HL-60/S4 (cell line): ENCODE measurements around the gene FNDC3B.

Experiments
- in situ Hi-C: fragments of 300-500 bp; cut with MboI; formaldehyde crosslinking; loops from 2 replicates; pipeline ENCODE4 v1.14.3; 2022; ENCODE audit warnings: low sequenced_read_pairs

The FNDC3B gene

DNA sequence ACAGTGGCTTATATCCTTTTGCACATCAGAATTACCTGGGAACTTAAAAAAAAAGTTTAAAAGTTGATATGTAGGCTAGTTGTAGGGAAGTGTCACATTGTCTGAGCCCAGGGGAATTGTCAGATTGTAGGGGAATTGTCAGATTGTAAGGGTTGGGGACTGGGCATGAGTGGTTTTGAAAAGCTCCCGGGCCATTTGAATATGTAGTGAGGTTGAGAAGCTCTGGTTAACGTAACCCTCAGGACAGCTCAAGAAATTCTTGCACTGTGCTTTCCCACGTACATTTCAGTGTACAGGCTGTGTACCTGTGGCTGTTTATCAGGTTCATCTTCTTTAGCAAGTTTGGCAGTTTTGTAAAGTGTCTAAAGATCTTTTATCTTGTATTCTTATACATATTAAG, 107.0 kb downstream of the FNDC3B start:
- in situ Hi-C loops, result no loop called here

DNA sequence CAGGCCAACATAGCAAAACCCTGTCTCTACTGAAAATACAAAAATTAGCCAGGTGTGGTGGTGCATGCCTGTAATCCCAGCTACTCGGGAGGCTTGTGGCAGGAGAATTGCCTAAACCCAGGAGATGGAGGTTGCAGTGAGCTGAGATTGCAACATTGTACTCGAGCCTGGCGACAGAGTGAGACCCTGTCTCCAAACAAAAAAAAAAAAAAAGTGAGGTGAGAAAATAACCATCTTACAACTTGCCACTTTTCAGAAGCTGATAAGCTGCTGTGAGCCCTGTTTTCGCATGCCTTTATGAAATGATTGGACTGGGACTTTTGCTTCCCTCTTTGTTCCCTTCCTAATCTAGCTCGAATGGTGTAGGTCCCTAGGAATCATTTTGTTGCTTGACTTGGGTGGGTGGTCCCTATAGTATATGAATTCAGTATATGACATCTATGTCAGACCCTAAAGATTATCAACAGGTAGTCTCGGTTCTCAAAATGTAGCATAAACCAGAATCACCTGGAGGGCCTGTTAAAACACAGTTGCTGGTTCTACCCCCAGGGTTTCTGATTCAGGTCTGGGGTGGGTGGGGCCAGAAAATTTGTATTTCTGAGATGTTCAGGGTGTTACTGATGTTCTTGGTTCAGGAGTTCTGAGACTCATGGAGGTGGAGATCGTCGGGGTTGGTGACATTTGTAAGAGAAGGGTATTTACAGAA, 107.9 kb downstream of the FNDC3B start:
- in situ Hi-C loops, result no loop called here

DNA sequence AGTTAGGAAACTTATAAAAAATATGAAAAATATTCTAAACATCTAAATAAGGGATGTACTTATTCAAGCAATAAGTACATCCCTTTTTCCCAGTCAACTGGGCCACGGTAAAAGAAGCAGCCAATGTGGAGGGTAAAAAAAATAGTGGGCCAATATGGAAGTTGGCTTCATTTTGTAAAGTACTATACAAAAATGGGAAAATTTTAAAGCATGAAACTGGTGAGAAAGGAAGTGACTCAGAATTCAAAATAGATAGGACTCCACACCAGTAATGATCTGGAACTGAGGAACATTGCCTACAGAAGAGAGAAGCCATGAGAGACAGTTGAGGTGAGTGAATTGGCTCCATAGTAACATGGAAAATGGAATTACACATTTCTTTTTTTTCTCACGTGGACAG, 108.9 kb downstream of the FNDC3B start:
- in situ Hi-C loops, result no loop called here

DNA sequence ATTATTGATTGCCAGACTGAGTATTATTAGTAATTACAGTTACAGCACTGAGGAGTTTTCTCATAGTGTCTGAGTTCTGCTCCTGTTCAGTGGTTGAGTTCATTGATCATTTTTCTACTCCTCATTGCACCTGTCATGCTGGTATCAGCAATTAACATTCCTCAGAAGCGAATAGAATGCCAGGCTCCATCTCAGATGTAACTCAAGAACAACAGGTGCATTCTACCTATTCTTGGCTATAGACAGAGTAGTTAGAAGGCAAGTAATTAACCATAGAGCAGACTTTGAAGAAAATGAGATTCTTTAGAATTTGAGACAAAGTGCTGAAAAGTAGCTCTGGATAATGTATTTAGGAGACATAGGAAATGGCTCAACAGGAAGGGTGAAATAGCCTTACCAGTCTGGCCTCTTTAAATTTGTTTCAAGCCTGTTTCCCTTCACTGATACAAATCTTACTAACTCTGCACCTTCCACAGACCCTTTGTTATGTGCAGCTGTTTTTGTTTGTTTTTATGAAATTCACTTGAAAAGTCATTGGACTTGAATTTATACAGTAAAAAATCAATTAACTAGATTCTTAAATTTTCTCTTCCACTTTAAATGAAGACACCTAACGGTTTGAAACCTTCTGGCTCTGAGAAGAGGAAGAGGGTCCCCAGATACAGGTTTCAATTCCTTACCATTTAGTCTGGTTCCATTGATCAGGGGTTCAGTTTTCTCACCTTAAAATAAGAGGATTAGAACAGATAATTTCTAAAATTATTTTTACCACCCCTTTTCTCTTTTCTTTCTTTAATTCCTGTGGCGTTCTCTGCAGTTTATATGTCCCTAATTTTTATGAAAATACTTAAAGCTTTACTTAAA, 109.6 kb downstream of the FNDC3B start:
- in situ Hi-C loops, result no loop called here

DNA sequence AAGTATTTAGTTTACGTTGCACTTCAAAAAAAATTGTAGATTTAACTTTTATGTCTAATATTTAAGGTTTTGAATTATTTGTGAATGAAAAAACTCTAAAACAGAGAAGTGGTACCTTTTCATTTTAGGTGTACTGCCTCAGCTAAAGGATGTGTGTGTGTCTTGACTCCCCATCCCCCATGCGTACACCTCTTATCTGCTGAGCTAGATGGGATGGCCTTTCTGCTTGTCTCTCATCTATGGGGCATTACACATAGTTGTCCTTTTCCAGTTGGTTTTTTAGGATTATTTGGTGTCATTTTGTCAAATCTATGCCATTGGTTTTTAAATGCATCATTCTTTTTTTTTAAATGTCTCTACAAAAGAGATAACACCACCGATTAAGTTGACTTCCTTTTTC, 110.9 kb downstream of the FNDC3B start:
- in situ Hi-C loops, result no loop called here

DNA sequence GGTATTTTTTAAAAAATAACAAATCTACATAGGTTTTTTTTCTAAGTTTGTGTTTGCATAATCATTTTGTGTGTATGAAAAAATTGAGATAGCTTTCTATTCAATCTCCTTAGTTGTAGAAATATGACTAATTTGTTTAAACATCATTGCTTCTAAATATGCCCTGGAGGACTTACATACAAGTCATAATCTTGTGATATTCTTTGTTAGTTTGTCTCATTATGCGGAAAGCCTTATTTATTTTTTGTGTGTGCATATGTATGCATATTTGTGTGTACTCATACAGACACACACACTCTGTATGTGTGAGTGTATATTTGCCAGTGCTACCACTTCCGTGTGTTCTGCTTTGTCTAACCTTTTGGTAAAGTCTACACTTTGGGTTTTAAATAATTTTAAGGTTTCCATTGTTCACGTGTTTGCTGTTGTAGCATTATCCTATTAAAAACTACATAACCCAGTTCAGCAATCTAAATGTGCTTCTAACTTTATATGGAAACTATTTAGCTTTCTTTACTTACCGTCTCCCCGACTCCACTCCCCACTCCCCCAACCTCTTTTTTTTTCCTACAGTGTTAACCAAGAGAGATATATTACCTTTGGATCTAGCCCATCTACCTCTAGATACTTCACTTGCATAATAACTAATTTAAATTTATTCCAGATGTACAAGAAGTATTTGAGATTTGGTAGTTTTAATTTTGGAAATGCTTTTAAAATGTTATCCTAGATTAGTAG, 111.7 kb downstream of the FNDC3B start:
- in situ Hi-C loops, result no loop called here

DNA sequence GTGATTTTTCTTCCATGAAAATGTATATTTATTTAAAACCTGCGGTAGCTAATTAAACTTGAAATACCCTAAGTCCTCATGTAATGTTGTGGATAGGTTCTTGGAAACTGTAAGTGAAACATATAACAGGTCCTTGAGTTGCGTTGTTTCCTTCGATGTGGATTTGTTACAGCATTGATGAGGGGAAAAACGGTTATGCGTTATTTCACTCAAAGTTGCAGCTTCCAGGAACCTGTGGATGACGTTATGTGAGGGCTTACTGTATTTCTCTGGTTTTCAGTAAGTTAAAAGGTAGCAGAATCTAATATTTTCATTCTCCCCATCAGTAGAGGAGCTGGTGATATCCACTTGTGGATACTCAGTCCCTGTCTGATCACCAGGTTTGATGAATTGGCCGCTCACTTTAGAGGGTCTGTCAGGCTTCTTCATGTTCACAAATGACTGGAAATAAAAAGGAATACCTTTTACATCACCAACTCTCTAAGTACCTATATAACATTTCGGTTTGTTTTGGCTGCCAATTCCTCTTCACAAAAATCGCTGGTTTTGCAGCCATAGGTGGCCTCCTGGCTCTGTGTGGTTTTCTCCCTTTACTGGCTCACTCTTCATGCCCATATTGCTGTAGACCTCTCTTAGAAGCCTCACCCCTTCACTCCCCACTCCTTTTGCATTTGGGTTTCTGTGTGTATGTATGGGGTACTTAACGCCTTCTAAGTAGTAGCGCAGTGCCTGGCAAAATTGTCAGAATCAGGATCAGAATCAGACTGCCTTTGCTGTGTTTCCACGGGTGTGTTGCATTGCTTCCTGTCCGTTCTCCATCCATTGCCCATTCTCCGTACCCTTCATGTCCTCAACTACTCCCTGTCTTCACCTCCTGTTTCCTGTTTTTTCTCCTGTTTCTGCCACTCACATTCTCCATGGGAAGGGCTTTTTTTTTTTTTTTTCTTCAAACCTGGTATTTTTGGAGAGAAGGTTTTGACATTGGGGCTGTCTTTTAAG, 112.6 kb downstream of the FNDC3B start:
- in situ Hi-C loops, result no loop called here

DNA sequence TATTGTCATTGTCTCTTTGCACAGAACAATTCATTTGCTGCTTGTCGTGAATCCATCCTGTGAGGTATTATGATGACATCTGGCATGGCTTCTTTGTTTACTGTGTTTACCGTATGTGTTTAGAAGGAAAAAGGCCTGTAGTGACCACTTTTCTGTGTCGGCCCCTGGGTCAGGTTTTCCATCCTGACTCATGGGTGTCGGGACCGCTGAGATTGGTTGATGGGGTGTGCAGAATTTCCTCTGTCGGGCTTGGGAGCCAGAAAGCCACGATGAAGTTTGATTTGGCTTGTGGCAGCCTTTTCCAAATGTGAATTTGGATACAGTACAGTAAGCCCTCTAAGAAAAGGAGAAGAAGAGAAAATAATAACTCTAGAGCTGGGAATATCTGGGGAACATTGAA, 113.5 kb downstream of the FNDC3B start:
- in situ Hi-C loops, result no loop called here

DNA sequence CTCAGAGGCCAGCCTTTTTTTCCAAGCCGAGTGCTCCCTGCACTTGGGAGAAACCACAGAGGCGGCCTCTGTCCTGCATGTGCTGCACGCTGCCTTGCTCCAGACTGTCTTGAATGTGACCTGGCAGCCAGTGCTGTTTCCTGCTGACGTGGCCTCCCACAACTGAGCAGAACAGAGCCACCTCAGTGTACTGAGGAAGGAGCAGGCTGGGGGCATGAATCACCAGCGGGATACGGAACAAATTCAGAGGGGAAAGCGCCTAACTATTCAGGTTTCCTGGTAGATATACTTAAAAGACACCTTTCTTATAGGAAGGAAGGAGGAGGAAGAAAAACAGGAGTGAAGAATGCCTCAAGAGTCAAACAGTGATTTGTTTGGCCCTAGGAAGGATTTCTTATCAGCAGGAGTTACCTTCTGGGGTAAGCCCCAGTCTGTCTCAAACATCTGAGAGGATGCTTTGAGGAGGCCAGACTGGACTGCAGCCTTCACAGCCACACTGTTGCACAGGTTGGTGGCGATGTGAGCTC, 114.0 kb downstream of the FNDC3B start:
- in situ Hi-C loops, result no loop called here

DNA sequence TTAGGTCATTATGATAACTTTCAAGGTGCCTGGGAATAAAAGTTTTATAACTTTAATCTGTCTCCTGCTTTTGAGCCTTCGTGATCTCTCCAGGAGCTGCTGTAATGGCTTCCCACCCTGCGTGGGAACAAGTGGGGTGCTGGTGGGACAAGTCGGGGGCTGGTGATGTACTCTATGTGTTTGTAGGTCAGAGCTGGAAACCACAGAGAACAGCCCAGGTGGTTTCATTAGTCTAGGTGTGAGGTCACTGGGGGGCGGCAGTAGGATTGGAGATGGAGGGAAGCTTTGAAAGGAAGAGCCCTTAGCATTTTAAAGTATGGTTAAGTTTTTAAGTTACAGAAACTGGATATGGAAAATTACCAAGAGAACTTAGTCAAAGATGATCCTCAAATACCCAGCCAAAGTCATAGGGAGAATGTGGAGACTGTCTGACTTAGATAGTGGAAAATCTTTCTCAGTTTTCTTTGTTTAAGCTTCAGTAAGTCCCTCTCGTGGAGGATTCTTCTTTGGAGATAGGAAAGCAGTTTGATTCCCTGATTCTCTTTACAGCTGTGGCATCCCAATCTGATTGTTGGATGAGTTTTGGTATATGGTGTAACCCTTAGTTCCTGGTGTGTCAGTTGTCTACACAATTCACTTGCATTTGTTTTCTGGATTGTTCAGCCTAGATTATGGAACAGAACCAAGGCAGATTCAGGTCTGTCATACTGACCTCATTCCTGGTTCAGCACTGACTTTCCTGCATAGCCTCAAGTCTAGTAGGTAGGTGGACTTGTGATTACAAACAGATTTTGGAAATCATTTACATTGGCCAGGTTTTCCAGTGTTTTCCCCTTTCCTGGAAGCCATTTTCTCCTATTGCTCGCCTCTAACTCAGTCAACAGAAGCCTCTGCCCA, 115.6 kb downstream of the FNDC3B start:
- in situ Hi-C loops, result no loop called here

DNA sequence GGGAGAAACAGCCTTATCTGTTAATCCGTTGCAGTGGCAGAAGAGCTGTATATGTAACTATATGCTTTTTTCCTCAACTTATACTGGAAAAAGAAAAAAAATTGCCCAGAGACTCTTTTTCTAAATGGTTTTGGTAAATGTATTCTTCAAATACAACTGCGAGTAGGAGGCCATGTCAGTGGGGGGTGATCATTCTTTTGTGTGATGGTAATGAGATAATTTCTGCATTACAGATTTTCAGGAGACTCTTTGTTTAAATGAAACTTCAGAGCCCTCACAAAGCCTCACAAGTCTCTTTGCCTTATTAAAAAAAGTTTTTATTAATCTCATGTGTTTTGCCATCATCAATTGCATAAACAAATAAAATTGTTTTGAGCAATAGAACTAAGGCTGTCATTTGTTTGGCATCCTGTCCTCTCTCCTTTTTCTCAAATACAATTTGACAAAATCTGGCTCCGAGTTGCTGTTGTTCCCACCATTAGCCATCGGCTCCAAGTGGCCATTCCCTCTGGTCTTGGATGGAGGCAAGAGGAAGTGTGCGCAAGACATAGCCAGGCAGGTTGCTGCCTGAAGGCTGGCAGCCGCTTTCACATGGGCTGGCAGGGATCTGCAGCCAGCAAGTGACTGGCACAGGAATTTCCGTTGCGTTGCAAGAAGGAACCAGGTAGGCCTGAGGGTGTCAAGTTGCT, 116.7 kb downstream of the FNDC3B start:
- in situ Hi-C loops, result no loop called here

DNA sequence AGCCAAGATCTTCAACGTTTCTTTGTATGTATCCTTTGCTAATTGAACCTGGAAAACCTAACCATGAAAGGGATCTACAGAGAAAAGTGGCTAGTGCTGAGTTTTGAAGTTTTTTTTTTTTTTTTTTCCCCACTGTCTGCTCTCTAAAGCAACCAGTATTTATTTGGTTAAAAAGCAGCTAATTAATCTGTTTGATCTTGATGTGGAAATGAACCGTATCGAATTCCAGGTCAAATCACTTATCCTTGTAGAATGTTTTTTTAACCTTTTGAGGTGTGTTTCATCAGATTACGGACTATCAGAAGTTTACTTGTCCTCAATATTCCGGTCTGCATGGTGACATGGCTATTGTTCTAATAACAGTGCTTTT, 117.2 kb downstream of the FNDC3B start:
- in situ Hi-C loops, result no loop called here

DNA sequence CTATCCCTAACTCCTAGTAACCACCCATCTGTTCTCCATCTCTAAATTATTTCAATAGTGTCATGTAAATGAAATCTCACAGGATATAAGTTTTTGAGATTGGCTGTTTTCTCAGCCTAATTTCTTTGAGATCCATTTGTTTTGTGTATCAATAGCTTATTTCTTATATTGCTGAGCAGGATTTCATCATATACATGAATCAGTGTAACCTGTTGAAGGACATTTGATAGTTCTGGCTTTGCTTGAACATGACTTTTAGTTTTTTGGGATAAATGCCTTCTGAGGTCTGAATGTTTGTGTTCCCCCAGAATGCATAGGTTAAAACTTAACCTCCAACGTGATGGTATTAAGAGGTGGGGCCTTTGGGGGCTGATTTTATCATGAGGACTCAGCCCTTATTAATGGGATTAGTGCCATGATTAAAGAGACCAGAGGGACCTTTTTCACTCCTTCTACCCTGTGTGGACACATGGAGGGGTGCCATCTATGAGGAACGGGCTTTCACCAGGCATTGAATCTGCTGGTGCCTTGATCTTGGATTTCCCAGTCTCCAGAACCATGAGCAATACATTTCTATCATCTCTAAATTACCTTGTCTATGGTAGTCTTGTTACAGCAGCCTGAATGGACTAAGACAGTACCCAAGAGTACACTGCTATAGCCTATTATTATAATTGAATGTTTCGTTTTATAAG, 118.3 kb downstream of the FNDC3B start:
- in situ Hi-C loops, result no loop called here

DNA sequence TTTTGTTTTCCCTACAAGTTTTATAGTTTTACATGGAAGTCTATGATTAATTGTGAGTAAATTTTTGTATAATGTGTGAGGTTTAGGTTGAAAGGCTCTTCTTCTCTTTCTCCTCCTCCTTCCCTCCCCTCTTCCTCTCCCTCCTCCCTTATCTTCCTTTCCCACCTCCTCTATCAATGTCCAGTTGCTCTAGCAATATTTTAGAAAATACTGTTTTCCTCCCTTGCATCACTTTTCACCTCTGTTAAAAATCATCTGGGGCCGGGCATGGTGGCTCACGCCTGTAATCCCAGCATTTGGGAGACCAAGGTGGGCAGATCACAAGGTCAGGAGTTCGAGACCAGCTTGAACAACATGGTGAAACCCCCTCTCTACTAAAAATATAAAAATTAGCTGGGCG, 119.4 kb downstream of the FNDC3B start:
- in situ Hi-C loops, result no loop called here

DNA sequence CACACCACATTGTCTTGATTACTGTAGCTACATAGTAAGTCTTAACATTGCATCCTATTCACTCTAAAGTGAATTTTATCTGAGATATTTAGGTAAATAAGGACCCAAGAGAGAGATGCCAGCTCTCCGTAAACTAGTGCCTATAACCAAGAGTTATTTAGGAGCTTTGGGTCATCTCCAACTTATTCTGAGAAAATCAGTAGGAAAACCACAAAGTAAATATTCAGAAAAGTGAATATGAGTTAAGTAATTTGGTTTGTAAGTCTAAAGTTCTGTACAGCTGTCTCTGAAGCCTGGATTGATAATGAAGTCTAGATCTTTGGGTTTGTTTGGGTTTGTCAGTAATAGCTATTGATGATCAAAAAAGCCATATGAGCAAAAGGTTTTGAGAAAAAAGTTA, 120.0 kb downstream of the FNDC3B start:
- in situ Hi-C loops, result no loop called here

DNA sequence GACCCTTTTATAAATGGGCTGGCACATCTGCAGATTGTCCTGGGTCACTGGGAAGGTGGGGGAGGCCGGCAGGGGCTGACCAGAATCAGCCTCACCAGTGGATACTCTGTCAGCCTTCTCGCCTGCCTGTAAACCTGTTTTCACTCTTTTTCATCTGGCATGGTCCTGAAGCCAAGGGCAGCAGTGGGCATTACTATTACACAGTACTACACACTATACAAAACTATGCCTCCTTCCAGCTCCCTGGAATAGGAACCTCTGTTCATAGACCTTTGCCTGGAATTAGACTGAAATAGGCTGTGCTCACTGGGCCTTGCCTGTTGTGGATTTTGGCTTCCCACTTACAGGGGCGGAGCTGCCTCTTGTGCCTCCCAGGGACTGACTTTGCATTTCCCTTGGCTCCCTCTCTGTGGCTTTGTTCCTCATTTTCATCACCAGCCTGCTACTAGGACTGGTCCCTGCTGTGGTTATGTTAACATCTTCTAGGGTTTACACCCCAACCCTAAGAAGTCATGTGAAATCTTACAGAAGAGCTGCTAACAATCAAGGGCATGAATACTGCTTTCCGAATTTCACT, 120.7 kb downstream of the FNDC3B start:
- in situ Hi-C loops, result no loop called here

DNA sequence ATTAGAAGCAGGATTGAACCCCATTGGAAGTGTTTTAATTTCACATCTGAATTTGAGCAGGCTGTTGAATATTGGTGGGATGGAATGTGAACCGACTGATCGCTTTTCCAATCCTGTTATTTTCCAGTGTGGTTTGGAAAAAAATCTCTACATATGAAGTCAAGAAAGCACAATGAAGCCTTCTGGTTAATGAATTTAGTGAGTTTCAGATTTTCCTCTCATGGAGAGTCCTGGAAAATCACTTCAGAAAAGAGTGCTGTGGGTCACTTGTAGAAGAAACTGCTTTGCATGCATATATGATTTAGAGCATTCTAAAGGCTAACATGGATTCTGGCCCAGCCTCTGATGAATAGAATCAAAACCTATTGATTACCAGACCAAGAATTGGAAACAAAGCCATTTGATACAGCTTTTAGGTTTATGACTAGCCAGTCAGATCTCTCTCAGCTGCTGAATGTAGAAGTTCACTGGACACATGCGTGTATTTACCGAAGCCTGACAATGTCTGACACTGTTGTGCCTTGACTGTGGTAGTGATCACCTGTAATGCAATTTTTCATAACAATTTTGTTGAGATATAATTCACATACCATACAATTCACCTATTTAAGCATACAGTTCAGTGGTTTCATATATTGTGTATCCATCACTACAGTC, 121.9 kb downstream of the FNDC3B start:
- in situ Hi-C loops, result no loop called here
